HepG2 (cell line): ENCODE measurements around the gene TRMU. TPM values are rescaled to one million over a fixed set of nuclear protein-coding genes. Genes with fewer than 3 reads are reported as not detected.

Source experiments
- CREM ChIP-seq, 2 experiments: sonication (generic) in 1 of 2; formaldehyde crosslinking in 1 of 2; IDR thresholded peaks; 2 replicates each; pipeline versions ENCODE4 v1.4.0 to v1.6.1; 2016 to 2020; ENCODE audit warnings: antibody characterized with exemption in 1 of 2, mild to moderate bottlenecking in 1 of 2, missing genetic modification reagents in 1 of 2
- GLI4 ChIP-seq: sonication (generic); formaldehyde crosslinking; IDR thresholded peaks from 2 replicates; pipeline ENCODE4 v1.5.1; 2020; ENCODE audit warnings: missing genetic modification reagents, mild to moderate bottlenecking, moderate library complexity, borderline replicate concordance
- NFE2L1 ChIP-seq: sonication (generic); formaldehyde crosslinking; IDR thresholded peaks from 2 replicates; pipeline ENCODE4 v1.4.0; 2020; ENCODE audit warnings: missing genetic modification reagents, mild to moderate bottlenecking, borderline replicate concordance
- NFYB ChIP-seq: sonication (generic); formaldehyde crosslinking; IDR thresholded peaks from 2 replicates; pipeline ENCODE4 v1.4.0; 2020; ENCODE audit warnings: missing genetic modification reagents
- ONECUT2 ChIP-seq: sonication (generic); formaldehyde crosslinking; IDR thresholded peaks from 2 replicates; pipeline ENCODE4 v1.4.0; 2020; ENCODE audit warnings: missing genetic modification reagents
- PHF8 ChIP-seq: sonication (generic); formaldehyde crosslinking; IDR thresholded peaks from 2 replicates; pipeline ENCODE4 v1.5.0; 2020; ENCODE audit warnings: missing genetic modification reagents
- RNF219 ChIP-seq: sonication (generic); formaldehyde crosslinking; IDR thresholded peaks from 2 replicates; pipeline ENCODE4 v1.5.0; 2020; ENCODE audit warnings: mild to moderate bottlenecking, missing genetic modification reagents
- SATB2 ChIP-seq: sonication (generic); formaldehyde crosslinking; IDR thresholded peaks from 2 replicates; pipeline ENCODE4 v1.5.0; 2020; ENCODE audit warnings: missing genetic modification reagents
- SMC3 ChIP-seq: IDR thresholded peaks from 2 replicates; pipeline ENCODE4 v1.6.1; 2011; ENCODE audit warnings: low read length, improper control_type of control experiment
- SNAPC2 ChIP-seq: sonication (generic); formaldehyde crosslinking; IDR thresholded peaks from 2 replicates; pipeline ENCODE4 v1.8.1; 2022; ENCODE audit warnings: mild to moderate bottlenecking, missing genetic modification reagents
- TOPORS ChIP-seq: sonication (generic); formaldehyde crosslinking; IDR thresholded peaks from 2 replicates; pipeline ENCODE4 v1.8.0; 2023; ENCODE audit warnings: mild to moderate bottlenecking, missing genetic modification reagents
- U2AF2 ChIP-seq: fragments of 200-400 bp; formaldehyde crosslinking; IDR thresholded peaks from 2 replicates; pipeline ENCODE4 v1.6.1; 2017; ENCODE audit warnings: low read depth, mild to moderate bottlenecking, low read length
- ZEB1 ChIP-seq: IDR thresholded peaks from 2 replicates; pipeline ENCODE4 v1.6.1; 2012; ENCODE audit warnings: mild to moderate bottlenecking, low read depth, inconsistent platforms; ENCODE audit not compliant: insufficient replicate concordance
- ZNF235 ChIP-seq: sonication (generic); formaldehyde crosslinking; IDR thresholded peaks from 2 replicates; pipeline ENCODE4 v1.8.1; 2023; ENCODE audit warnings: mild to moderate bottlenecking, missing genetic modification reagents, borderline replicate concordance
- ZNF496 ChIP-seq: sonication (generic); formaldehyde crosslinking; IDR thresholded peaks from 2 replicates; pipeline ENCODE4 v1.8.1; 2023; ENCODE audit warnings: mild to moderate bottlenecking, moderate library complexity, missing genetic modification reagents; ENCODE audit not compliant: insufficient replicate concordance
- polyA plus RNA-seq, 8 experiments: library from polyadenylated mRNA; depleted of rRNA in 3 of 8; stranded (reverse) in 7 of 8; unstranded in 1 of 8; fragments of >200 nt; fragmentation: Illumina TruSeq in 4 of 8; extraction: Trizol in 4 of 8; gene quantifications; 2 replicates each; pipeline versions ENCODE4 v1.2.1 to v1.2.3, GENCODE V29; 2011 to 2016; ENCODE audit warnings: low read depth in 4 of 8, missing spikeins in 1 of 8, mixed read lengths in 1 of 8; ENCODE audit not compliant: insufficient read depth in 1 of 8
- total RNA-seq, 5 experiments: library from RNA; depleted of rRNA; stranded (reverse); fragments of >200 nt; fragmentation: Illumina TruSeq; extraction: Trizol; gene quantifications; 2 replicates each; pipeline ENCODE4 v1.2.3, GENCODE V29; 2016; ENCODE audit warnings: low read depth in 1 of 5
- TF ChIP-seq, protein P1 (sequence below): sonication (generic); formaldehyde crosslinking; IDR thresholded peaks from 2 replicates; pipeline ENCODE4 v1.4.0; 2020; ENCODE audit warnings: mild to moderate bottlenecking, missing genetic modification reagents
- TF ChIP-seq, protein P2 (sequence below): IDR thresholded peaks from 2 replicates; pipeline ENCODE4 v1.6.1; 2016; ENCODE audit warnings: control low read depth

The TRMU gene
- total and polyA plus RNA-seq, 2 of the 13 experiments (the other 11 are each of a cell fraction or from before 2014, with no cell fraction given) = 31.0 to 50.2 TPM

- TF ChIP-seq, protein P1, sequence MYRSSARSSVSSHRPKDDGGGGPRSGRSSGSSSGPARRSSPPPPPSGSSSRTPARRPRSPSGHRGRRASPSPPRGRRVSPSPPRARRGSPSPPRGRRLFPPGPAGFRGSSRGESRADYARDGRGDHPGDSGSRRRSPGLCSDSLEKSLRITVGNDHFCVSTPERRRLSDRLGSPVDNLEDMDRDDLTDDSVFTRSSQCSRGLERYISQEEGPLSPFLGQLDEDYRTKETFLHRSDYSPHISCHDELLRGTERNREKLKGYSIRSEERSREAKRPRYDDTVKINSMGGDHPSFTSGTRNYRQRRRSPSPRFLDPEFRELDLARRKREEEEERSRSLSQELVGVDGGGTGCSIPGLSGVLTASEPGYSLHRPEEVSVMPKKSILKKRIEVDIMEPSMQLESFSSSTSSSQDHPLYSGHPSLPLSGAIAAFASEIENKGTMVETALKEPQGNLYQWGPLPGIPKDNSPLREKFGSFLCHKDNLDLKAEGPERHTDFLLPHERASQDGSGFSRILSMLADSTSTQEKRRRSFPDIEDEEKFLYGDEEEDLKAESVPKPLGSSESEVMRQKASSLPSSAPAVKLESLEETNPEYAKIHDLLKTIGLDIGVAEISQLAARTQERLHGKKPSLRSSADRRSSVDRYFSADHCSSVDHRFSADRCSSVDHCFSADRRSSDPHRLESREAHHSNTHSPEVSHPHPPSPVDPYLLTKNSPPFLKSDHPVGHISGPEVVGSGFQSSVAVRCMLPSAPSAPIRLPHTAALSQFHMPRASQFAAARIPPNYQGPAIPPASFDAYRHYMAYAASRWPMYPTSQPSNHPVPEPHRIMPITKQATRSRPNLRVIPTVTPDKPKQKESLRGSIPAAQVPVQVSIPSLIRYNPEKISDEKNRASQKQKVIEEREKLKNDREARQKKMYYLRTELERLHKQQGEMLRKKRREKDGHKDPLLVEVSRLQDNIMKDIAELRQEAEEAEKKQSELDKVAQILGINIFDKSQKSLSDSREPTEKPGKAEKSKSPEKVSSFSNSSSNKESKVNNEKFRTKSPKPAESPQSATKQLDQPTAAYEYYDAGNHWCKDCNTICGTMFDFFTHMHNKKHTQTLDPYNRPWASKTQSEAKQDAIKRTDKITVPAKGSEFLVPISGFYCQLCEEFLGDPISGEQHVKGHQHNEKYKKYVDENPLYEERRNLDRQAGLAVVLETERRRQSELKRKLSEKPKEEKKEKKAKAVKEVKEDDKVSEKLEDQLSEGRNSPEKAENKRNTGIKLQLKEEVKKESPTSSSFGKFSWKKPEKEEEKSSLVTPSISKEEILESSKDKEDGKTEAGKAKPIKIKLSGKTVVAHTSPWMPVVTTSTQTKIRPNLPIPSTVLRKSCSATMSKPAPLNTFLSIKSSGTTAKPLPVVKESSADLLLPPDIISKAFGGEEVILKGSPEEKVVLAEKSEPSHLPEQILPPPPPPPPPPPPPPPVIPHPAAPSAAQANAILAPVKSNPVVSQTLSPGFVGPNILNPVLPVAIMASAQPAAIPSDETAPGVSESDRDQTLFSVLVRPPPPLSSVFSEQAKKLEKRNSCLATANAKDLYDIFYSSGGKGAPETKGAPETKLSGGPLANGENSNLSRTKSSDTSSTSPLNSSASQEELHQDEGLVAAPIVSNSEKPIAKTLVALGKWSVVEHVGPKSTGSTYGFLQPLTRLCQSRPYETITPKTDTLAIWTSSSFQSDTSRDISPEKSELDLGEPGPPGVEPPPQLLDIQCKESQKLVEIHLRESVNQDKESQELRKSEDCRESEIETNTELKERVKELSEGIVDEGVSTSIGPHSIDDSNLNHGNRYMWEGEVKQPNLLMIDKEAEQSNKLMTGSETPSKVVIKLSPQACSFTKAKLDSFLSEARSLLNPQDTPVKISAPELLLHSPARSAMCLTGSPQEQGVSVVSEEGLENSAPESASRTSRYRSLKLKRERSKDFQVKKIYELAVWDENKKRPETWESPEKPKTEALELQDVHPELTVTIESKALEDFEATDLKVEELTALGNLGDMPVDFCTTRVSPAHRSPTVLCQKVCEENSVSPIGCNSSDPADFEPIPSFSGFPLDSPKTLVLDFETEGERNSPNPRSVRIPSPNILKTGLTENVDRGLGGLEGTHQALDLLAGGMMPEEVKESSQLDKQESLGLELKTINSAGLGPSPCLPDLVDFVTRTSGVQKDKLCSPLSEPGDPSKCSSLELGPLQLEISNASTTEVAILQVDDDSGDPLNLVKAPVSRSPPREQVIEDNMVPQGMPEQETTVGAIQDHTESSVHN (CRISPR knock-in tag) = no peak
- no peak for TF ChIP-seq SMC3
- no peak for TF ChIP-seq ZNF496 (CRISPR knock-in tag)
- TF ChIP-seq SNAPC2 (CRISPR knock-in tag) = no peak
- TF ChIP-seq RNF219 (CRISPR knock-in tag) = no peak
- TF ChIP-seq, protein P2, sequence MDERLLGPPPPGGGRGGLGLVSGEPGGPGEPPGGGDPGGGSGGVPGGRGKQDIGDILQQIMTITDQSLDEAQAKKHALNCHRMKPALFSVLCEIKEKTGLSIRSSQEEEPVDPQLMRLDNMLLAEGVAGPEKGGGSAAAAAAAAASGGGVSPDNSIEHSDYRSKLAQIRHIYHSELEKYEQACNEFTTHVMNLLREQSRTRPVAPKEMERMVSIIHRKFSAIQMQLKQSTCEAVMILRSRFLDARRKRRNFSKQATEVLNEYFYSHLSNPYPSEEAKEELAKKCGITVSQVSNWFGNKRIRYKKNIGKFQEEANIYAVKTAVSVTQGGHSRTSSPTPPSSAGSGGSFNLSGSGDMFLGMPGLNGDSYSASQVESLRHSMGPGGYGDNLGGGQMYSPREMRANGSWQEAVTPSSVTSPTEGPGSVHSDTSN = no peak
- no peak for TF ChIP-seq ZEB1
- TF ChIP-seq TOPORS = no peak; the same call in 1 of the 2 replicates
- no peak for TF ChIP-seq ONECUT2 (CRISPR knock-in tag)
- TF ChIP-seq ZNF235 = peak; percentile 82; the same call in 1 of the 2 replicates
- no peak for TF ChIP-seq CREM (IDR thresholded peaks at IDR 0.05)
- no peak for TF ChIP-seq CREM (CRISPR knock-in tag; IDR thresholded peaks at IDR 0.05)
- no peak for TF ChIP-seq U2AF2
- TF ChIP-seq SATB2 (CRISPR knock-in tag) = peak; percentile 79; the same call in 1 of the 2 replicates
- TF ChIP-seq PHF8 (CRISPR knock-in tag) = peak; percentile 95
- no peak for TF ChIP-seq NFE2L1
- peak; percentile 52; the same call in 1 of the 2 replicates for TF ChIP-seq NFYB (CRISPR knock-in tag)
- no peak for TF ChIP-seq GLI4 (CRISPR knock-in tag)
Measured at GRCh38 chr22:46335201-46336118, at the start of gene TRMU (continued).
